K562 (cell line): ENCODE results near the gene RILP. TPM values are rescaled to one million over a fixed set of nuclear protein-coding genes. Genes with fewer than 3 reads are reported as not detected.

Source experiments
- ATAC-seq: fragments of 200-7000 bp; cut with Tn5 transposase; 3 replicates; pipeline ENCODE4 v1.9.1; 2020; ENCODE audit warnings: moderate library complexity
- BruUV-seq: library from RNA; stranded (reverse); fragments of 400-500 nt; replicated peaks from 2 replicates; lab custom pipeline; 2021; lab: Mats Ljungman, UMichigan
- CTCF ChIA-PET: fragments of 300-600 bp; formaldehyde crosslinking; extraction: SDS; loops from one replicate; lab custom pipeline; 2021; ENCODE audit warnings: low intra/inter-chr PET ratio; lab: Yijun Ruan, JAX
- POLR2A ChIA-PET: fragments of 300-600, 350-650 bp; sonication (Branson Sonifier 250); formaldehyde crosslinking; extraction: SDS; loops from one replicate; lab custom pipeline; 2021; ENCODE audit warnings: antibody characterized with exemption, inconsistent platforms; lab: Yijun Ruan, JAX
- DNase-seq, 4 experiments: peaks; one replicate each; pipeline versions ENCODE4 v3.0.0 to v3.0.0-alpha.2; 2011 to 2018; ENCODE audit warnings: low spot score in 3 of 4, mixed read lengths in 3 of 4; ENCODE audit errors: extremely low read depth in 1 of 4
- FAIRE-seq: peaks from 2 replicates; lab custom pipeline; 2011; peaks lifted over from hg19 to GRCh38; lab: Jason Lieb, UNC
- H2AFZ ChIP-seq: 2 replicates; pipeline ENCODE4 v1.6.0; 2011; ENCODE audit warnings: low read depth, low read length, control low read depth, inconsistent platforms
- H3K27ac ChIP-seq: fragments of 200-600 bp; 3 replicates; pipeline ENCODE4 v1.8.0; 2011; ENCODE audit warnings: low read depth, mild to moderate bottlenecking, control low read depth, inconsistent platforms, low read length, moderate library complexity, mixed read lengths; ENCODE audit errors: extremely low read depth
- H3K27me3 ChIP-seq, 2 experiments: fragments of 300-600 bp in 1 of 2; 2 replicates in 1 of 2; 3 replicates in 1 of 2; pipeline versions ENCODE4 v1.6.0 to v1.8.0; 2011; ENCODE audit warnings: inconsistent platforms in 2 of 2, low read length in 2 of 2, mild to moderate bottlenecking in 1 of 2, mixed read lengths in 1 of 2, moderate library complexity in 1 of 2; ENCODE audit not compliant: control insufficient read depth in 2 of 2, insufficient read depth in 2 of 2
- H3K36me3 ChIP-seq: fragments of 300-600 bp; 3 replicates; pipeline ENCODE4 v1.8.0; 2011; ENCODE audit warnings: mild to moderate bottlenecking, low read length, inconsistent platforms; ENCODE audit not compliant: control insufficient read depth, insufficient read depth
- H3K4me1 ChIP-seq, 2 experiments: fragments of 200-600 bp in 1 of 2; replicated peaks in 1 of 2; 2 replicates in 1 of 2; 3 replicates in 1 of 2; pipeline versions ENCODE4 v1.5.1 to v1.8.0; 2011; ENCODE audit warnings: inconsistent platforms in 2 of 2, low read length in 2 of 2, mild to moderate bottlenecking in 1 of 2, mixed read lengths in 1 of 2, moderate library complexity in 1 of 2; ENCODE audit not compliant: control insufficient read depth in 2 of 2, insufficient read depth in 2 of 2
- H3K4me2 ChIP-seq: 2 replicates; pipeline ENCODE4 v1.6.1; 2011; ENCODE audit warnings: low read length, control low read depth, inconsistent platforms, mixed read lengths; ENCODE audit not compliant: insufficient read depth
- H3K4me3 ChIP-seq: fragments of 200-600 bp; sonication (generic), shearing (Covaris generic); 2 replicates; pipeline ENCODE4 v1.5.1; 2016; ENCODE audit warnings: control low read depth, inconsistent platforms
- H3K79me2 ChIP-seq: fragments of 200-600 bp; 3 replicates; pipeline ENCODE4 v1.8.0; 2011; ENCODE audit warnings: low read length, inconsistent platforms; ENCODE audit not compliant: control insufficient read depth, insufficient read depth
- H3K9ac ChIP-seq, 2 experiments: 2 replicates each; pipeline versions ENCODE4 v1.6.0 to v1.6.1; 2011; ENCODE audit warnings: low read depth in 2 of 2, low read length in 2 of 2, control low read depth in 1 of 2, inconsistent platforms in 1 of 2, mild to moderate bottlenecking in 1 of 2, mixed read lengths in 1 of 2; ENCODE audit not compliant: insufficient read depth in 1 of 2
- H3K9me1 ChIP-seq: one replicate; pipeline ENCODE4 v1.6.0; 2011; ENCODE audit warnings: inconsistent platforms, mild to moderate bottlenecking, low read length, moderate library complexity; ENCODE audit not compliant: control insufficient read depth, insufficient read depth
- H3K9me3 ChIP-seq: replicated peaks from 2 replicates; pipeline ENCODE4 v1.5.1; 2011; ENCODE audit warnings: low read depth, low read length, inconsistent platforms; ENCODE audit not compliant: control insufficient read depth, insufficient read depth
- H4K20me1 ChIP-seq: replicated peaks from 2 replicates; pipeline ENCODE4 v1.6.1; 2011; ENCODE audit warnings: low read length, inconsistent platforms, mixed read lengths; ENCODE audit not compliant: control insufficient read depth, insufficient read depth
- CREB1 ChIP-seq, 2 experiments: sonication (generic) in 1 of 2; formaldehyde crosslinking in 1 of 2; IDR thresholded peaks; 2 replicates each; pipeline versions ENCODE4 v1.6.1 to v1.8.0; 2012 to 2022; ENCODE audit warnings: inconsistent platforms in 1 of 2, mild to moderate bottlenecking in 1 of 2, missing genetic modification reagents in 1 of 2, moderate library complexity in 1 of 2
- HOXB6 ChIP-seq: fragments of 250-450 bp; sonication (Bioruptor Pico); IDR thresholded peaks from 2 replicates; pipeline ENCODE4 v1.5.1; 2022; ENCODE audit warnings: mild to moderate bottlenecking, borderline replicate concordance
- RBM25 ChIP-seq: fragments of 200-400 bp; formaldehyde crosslinking; IDR thresholded peaks from 2 replicates; pipeline ENCODE4 v1.6.1; 2018; ENCODE audit warnings: low read length, low read depth, moderate library complexity; ENCODE audit not compliant: severe bottlenecking
- XRCC4 ChIP-seq: IDR thresholded peaks from one replicate; pipeline ENCODE4 v1.6.1; 2011; ENCODE audit not compliant: insufficient read depth, insufficient read length; ENCODE audit errors: extremely low read depth
- ZKSCAN8 ChIP-seq: fragments of 200-800 bp; sonication (Bioruptor generic); IDR thresholded peaks from 2 replicates; pipeline ENCODE4 v1.6.1; 2016; ENCODE audit warnings: missing genetic modification characterization, missing compliant biosample characterization
- ZNF764 ChIP-seq: fragments of 250-450 bp; sonication (Bioruptor Pico); IDR thresholded peaks from 2 replicates; pipeline ENCODE4 v1.4.0; 2020; ENCODE audit warnings: low read depth, mild to moderate bottlenecking, moderate library complexity
- ZSCAN32 ChIP-seq: fragments of 450-650 bp; formaldehyde crosslinking; IDR thresholded peaks from 2 replicates; pipeline ENCODE4 v1.4.0; 2020; ENCODE audit warnings: mild to moderate bottlenecking, moderate library complexity
- WGBS: fragments of 100-300 bp; shearing (Covaris generic); methylation state at CpG from one replicate; pipeline ENCODE4 v1.1.6; 2016; ENCODE audit warnings: low coverage, mixed read lengths; ENCODE audit not compliant: insufficient coverage; ENCODE audit errors: missing lambda C conversion rate; 5-methylcytosine and 5-hydroxymethylcytosine counted together
- in situ Hi-C: fragments of 300-500 bp; cut with MboI; formaldehyde crosslinking; loops from 4 replicates; pipeline ENCODE4 v1.15.0; 2018; ENCODE audit warnings: inconsistent platforms, mixed read lengths
- intact Hi-C: fragments of 100-400 bp; cut with micrococcal nuclease; formaldehyde crosslinking; loops from 2 replicates; pipeline ENCODE4 v1.14.2; 2022
- polyA plus RNA-seq, 8 experiments: library from polyadenylated mRNA; depleted of rRNA in 4 of 8; stranded (reverse) in 5 of 8; unstranded in 3 of 8; fragments of >200 nt; fragmentation: Nextera tagmentation in 2 of 8; fragmentation: Illumina TruSeq in 1 of 8; extraction: Ambion mirVana in 2 of 8; extraction: Trizol in 1 of 8; gene quantifications; 2 replicates each; pipeline versions ENCODE4 v1.2.1 to v1.2.3, GENCODE V29; 2011 to 2014; ENCODE audit warnings: inconsistent platforms in 1 of 8, missing spikeins in 1 of 8
- total RNA-seq, 7 experiments: library from RNA; depleted of rRNA in 6 of 7; stranded (reverse); fragments of >200 nt in 6 of 7; fragmentation: Illumina TruSeq in 2 of 7; extraction: Trizol in 2 of 7; gene quantifications; 2 replicates each; pipeline versions ENCODE4 v1.2.1 to v1.2.3, GENCODE V29; 2011 to 2021; ENCODE audit warnings: low replicate concordance in 1 of 7
- TF ChIP-seq, protein P1 (sequence below): sonication (generic); formaldehyde crosslinking; IDR thresholded peaks from 2 replicates; pipeline ENCODE4 v1.8.1; 2023; ENCODE audit warnings: mild to moderate bottlenecking, missing genetic modification reagents
- TF ChIP-seq, protein P2 (sequence below), 2 experiments: fragments of 250-450 bp in 1 of 2; fragments of 450-650 bp in 1 of 2; sonication (Bioruptor Pico) in 1 of 2; IDR thresholded peaks; 2 replicates each; pipeline versions ENCODE4 v1.6.1 to v1.8.0; 2016 to 2021; ENCODE audit warnings: mild to moderate bottlenecking in 2 of 2, moderate library complexity in 2 of 2, missing compliant biosample characterization in 1 of 2, missing genetic modification characterization in 1 of 2
- TF ChIP-seq, protein P3 (sequence below): fragments of 450-650 bp; formaldehyde crosslinking; IDR thresholded peaks from 2 replicates; pipeline ENCODE4 v1.4.0; 2022; ENCODE audit warnings: missing genetic modification characterization
- TF ChIP-seq, protein P4 (sequence below), 2 experiments: IDR thresholded peaks; 2 replicates each; pipeline ENCODE4 v1.6.1; 2011; ENCODE audit warnings: borderline replicate concordance in 1 of 2, control low read depth in 1 of 2, low read depth in 1 of 2, low read length in 1 of 2, mild to moderate bottlenecking in 1 of 2, mixed read lengths in 1 of 2, moderate library complexity in 1 of 2; ENCODE audit not compliant: insufficient read depth in 1 of 2, insufficient read length in 1 of 2, poor library complexity in 1 of 2, severe bottlenecking in 1 of 2; ENCODE audit errors: extremely low read depth in 1 of 2
- TF ChIP-seq, protein P5 (sequence below): fragments of 450-650 bp; IDR thresholded peaks from 2 replicates; pipeline ENCODE4 v1.6.1; 2016; ENCODE audit warnings: low read depth, mild to moderate bottlenecking, moderate library complexity

RILP gene
- total and polyA plus RNA-seq, 9 of the 15 experiments (the other 6 are each of a cell fraction or from before 2014, with no cell fraction given): 0.75 to 54.9 (median 27.8) TPM

DNA sequence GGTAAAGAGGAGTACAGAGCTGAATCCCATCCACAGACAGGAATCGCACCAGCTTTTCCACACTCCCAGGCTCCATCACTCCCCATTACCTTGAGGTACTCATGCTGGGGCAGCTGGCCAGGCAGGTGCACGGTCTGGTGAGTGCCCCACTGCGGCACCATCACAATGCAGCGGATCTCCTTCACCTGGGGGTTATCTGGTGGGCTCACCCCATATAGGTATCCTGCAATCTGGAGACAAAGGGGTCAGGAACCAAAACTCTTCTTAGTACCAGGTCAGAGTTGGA lies 1.8 kb upstream of the RILP start (continued):
- TF ChIP-seq ZSCAN32 (no peak), CREB1 (IDR thresholded peaks at IDR 0.05) (no peak), CREB1 (CRISPR knock-in tag; IDR thresholded peaks at IDR 0.05) (no peak), RBM25 (no peak)

DNA sequence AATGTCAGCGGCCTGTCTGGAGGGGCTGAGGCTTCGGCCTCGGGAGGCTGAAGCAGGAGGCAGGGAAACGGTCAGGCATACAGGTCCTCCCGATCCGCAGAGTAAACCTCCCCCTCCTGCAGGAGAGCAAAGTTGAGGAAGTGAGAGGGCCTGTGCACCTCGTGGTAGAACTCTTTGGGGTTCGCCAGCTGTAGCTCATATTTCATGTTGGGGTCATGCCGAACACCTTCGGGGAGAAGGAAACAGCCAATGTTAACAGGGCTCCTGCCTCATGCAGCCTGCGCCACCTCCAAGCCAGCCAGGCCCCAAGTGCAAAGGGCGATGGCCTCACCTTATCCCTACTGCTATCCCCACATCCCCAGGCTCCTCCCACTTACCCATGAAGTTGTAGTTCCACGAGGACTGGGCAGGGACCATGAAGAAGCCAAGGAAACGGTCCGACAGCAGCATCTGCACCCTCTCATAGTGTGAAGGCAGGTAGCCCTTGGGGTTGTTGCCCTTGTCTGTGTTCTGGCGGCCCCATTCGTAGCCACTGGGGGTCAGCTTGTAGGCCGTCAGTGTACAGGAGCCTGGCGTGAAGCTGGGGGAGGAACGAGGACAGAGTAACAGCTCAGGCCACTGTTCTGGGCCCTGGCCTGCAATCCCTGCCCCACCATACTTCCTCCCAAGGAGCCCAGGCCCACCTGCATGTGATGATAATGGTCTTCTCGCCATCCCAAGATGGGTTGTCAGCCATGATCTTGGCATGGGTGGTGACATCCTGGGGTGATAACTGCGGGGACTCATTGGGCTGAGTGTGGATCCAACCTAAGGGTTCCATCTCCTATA lies 1.3 kb upstream of the RILP start:
- 0 out of 2 replicates have a peak, but pooled peaks cover 2% of the 10 kb centered on the region for H4K20me1 ChIP-seq
- intact Hi-C loops: loop anchor here (2.0 kb wide), 1 partner anchor 66 kb away; no protein-coding TSS in a partner anchor
- FAIRE-seq (peak; percentile 65), DNase-seq (peak; percentile 13 to 20 (median 16)), ATAC-seq (no peak)
- POLR2A ChIA-PET: interaction anchor here (0.7 to 3.5 kb wide), 12 partner anchors 7 to 226 kb away, joined by 3 to 20 read pairs (median 6); no protein-coding TSS in a partner anchor
- H3K9me1 ChIP-seq: no peaks in the 10 kb centered on the region
- in situ Hi-C loops: no loop called here
- H3K27me3 ChIP-seq: no peaks in the 10 kb centered on the region
- peak overlapping the region; percentile 99 for H3K27ac ChIP-seq
- CTCF ChIA-PET: no interaction called here
- no peak overlapping the region for H3K4me3 ChIP-seq
- peaks cover 74% of the 10 kb centered on the region for H3K36me3 ChIP-seq
- no peaks in the 10 kb centered on the region for H3K9me3 ChIP-seq
- H3K4me2 ChIP-seq: no peak overlapping the region
- H3K79me2 ChIP-seq: peaks cover 12% of the 10 kb centered on the region; the same call in 2 of the 3 replicates
- no peak overlapping the region for H2AFZ ChIP-seq
- 63% methylated on average over 16 of the region's 22 CpGs for WGBS
- BruUV-seq: TSS peak; percentile 33
- H3K4me1 ChIP-seq: peaks cover 21 to 44% of the 10 kb centered on the region in 2 experiments
- H3K9ac ChIP-seq: peak overlapping the region; percentile 59 to 94; a peak in 3 of 4 replicates
- TF ChIP-seq, protein P1, sequence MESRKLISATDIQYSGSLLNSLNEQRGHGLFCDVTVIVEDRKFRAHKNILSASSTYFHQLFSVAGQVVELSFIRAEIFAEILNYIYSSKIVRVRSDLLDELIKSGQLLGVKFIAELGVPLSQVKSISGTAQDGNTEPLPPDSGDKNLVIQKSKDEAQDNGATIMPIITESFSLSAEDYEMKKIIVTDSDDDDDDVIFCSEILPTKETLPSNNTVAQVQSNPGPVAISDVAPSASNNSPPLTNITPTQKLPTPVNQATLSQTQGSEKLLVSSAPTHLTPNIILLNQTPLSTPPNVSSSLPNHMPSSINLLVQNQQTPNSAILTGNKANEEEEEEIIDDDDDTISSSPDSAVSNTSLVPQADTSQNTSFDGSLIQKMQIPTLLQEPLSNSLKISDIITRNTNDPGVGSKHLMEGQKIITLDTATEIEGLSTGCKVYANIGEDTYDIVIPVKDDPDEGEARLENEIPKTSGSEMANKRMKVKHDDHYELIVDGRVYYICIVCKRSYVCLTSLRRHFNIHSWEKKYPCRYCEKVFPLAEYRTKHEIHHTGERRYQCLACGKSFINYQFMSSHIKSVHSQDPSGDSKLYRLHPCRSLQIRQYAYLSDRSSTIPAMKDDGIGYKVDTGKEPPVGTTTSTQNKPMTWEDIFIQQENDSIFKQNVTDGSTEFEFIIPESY (CRISPR knock-in tag): peak; percentile 94
- TF ChIP-seq HOXB6: no peak
- TF ChIP-seq, protein P2, sequence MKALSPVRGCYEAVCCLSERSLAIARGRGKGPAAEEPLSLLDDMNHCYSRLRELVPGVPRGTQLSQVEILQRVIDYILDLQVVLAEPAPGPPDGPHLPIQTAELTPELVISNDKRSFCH (CRISPR knock-in tag; IDR thresholded peaks at IDR 0.05): no peak
- TF ChIP-seq, protein P2 (tag; IDR thresholded peaks at IDR 0.05): 0 out of 2 replicates have a peak, but pooled peaks have one; percentile 17
- TF ChIP-seq ZKSCAN8 (CRISPR knock-in tag): 0 out of 2 replicates have a peak, but pooled peaks have one; percentile 41
- no peak for TF ChIP-seq XRCC4
- TF ChIP-seq, protein P3, sequence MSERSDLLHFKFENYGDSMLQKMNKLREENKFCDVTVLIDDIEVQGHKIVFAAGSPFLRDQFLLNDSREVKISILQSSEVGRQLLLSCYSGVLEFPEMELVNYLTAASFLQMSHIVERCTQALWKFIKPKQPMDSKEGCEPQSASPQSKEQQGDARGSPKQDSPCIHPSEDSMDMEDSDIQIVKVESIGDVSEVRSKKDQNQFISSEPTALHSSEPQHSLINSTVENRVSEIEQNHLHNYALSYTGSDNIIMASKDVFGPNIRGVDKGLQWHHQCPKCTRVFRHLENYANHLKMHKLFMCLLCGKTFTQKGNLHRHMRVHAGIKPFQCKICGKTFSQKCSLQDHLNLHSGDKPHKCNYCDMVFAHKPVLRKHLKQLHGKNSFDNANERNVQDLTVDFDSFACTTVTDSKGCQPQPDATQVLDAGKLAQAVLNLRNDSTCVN (CRISPR knock-in tag): no peak
- TF ChIP-seq, protein P4, sequence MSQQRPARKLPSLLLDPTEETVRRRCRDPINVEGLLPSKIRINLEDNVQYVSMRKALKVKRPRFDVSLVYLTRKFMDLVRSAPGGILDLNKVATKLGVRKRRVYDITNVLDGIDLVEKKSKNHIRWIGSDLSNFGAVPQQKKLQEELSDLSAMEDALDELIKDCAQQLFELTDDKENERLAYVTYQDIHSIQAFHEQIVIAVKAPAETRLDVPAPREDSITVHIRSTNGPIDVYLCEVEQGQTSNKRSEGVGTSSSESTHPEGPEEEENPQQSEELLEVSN (IDR thresholded peaks at IDR 0.05; ENCODE audit: borderline replicate concordance in 1 of 2, extremely low read depth in 1 of 2, insufficient read depth in 1 of 2, insufficient read length in 1 of 2, low read depth in 1 of 2, low read length in 1 of 2, poor library complexity in 1 of 2, severe bottlenecking in 1 of 2): peak in 1 of 2 experiments; percentile 5
- no peak for TF ChIP-seq ZNF764
- TF ChIP-seq, protein P5, sequence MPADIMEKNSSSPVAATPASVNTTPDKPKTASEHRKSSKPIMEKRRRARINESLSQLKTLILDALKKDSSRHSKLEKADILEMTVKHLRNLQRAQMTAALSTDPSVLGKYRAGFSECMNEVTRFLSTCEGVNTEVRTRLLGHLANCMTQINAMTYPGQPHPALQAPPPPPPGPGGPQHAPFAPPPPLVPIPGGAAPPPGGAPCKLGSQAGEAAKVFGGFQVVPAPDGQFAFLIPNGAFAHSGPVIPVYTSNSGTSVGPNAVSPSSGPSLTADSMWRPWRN: no peak
